OCI-LY1 (cell line): Measurements from ENCODE around the gene NXN.

Source experiments
- H2AFZ ChIP-seq: fragments of 200-600 bp; sonication (generic), shearing (Covaris generic); 2 replicates; pipeline ENCODE4 v1.6.0; 2014; ENCODE audit warnings: antibody characterized with exemption, mild to moderate bottlenecking, low read length
- H3F3A ChIP-seq: fragments of 200-600 bp; sonication (generic), shearing (Covaris generic); 2 replicates; pipeline ENCODE4 v1.6.0; 2014; ENCODE audit warnings: mild to moderate bottlenecking, antibody characterized with exemption, low read length, moderate library complexity; ENCODE audit not compliant: insufficient read depth
- H3K27ac ChIP-seq: fragments of 200-600 bp; sonication (generic); 2 replicates; pipeline ENCODE4 v1.5.1; 2014; ENCODE audit warnings: low read length, mixed run types, mild to moderate bottlenecking, low read depth; ENCODE audit not compliant: poor library complexity, severe bottlenecking
- H3K27me3 ChIP-seq: fragments of 200-600 bp; sonication (generic); 2 replicates; pipeline ENCODE4 v1.6.0; 2014; ENCODE audit warnings: antibody characterized with exemption, mild to moderate bottlenecking, low read length, moderate library complexity; ENCODE audit not compliant: insufficient read depth
- H3K36me3 ChIP-seq: fragments of 200-600 bp; sonication (generic); 2 replicates; pipeline ENCODE4 v1.6.1; 2014; ENCODE audit warnings: mild to moderate bottlenecking, antibody characterized with exemption, low read length, moderate library complexity, mixed read lengths; ENCODE audit not compliant: insufficient read depth
- H3K4me1 ChIP-seq: fragments of 200-600 bp; sonication (generic); 2 replicates; pipeline ENCODE4 v1.5.1; 2014; ENCODE audit warnings: mild to moderate bottlenecking, low read length, moderate library complexity; ENCODE audit not compliant: insufficient read depth, severe bottlenecking
- H3K4me2 ChIP-seq: fragments of 200-600 bp; sonication (generic), shearing (Covaris generic); 2 replicates; pipeline ENCODE4 v1.6.1; 2014; ENCODE audit warnings: low read length
- H3K4me3 ChIP-seq: fragments of 200-600 bp; sonication (generic); 2 replicates; pipeline ENCODE4 v1.5.1; 2014; ENCODE audit warnings: low read length, low read depth, mild to moderate bottlenecking, mixed read lengths; ENCODE audit not compliant: poor library complexity, severe bottlenecking
- H3K79me2 ChIP-seq: fragments of 200-600 bp; shearing (Covaris generic); 2 replicates; pipeline ENCODE4 v1.6.1; 2016; ENCODE audit warnings: mixed run types, low read length, mixed read lengths; ENCODE audit not compliant: insufficient read depth
- H3K9ac ChIP-seq: fragments of 200-600 bp; sonication (generic), shearing (Covaris generic); 2 replicates; pipeline ENCODE4 v1.6.1; 2014; ENCODE audit warnings: mild to moderate bottlenecking, low read length, mixed read lengths
- H3K9me2 ChIP-seq: fragments of 200-600 bp; sonication (generic), shearing (Covaris generic); 2 replicates; pipeline ENCODE4 v1.6.1; 2014; ENCODE audit warnings: low read depth, mild to moderate bottlenecking, low read length, mixed read lengths
- H3K9me3 ChIP-seq: fragments of 200-600 bp; shearing (Covaris generic); 2 replicates; pipeline ENCODE4 v1.6.1; 2014; ENCODE audit warnings: low read length, mixed read lengths
- H4K20me1 ChIP-seq: fragments of 200-600 bp; sonication (generic), shearing (Covaris generic); 2 replicates; pipeline ENCODE4 v1.6.0; 2016; ENCODE audit warnings: mild to moderate bottlenecking, low read length; ENCODE audit not compliant: insufficient read depth
- EZH2 ChIP-seq: fragments of 200-600 bp; sonication (generic), shearing (Covaris generic); IDR thresholded peaks from 2 replicates; pipeline ENCODE4 v1.8.0; 2017; ENCODE audit warnings: borderline replicate concordance, mixed run types, mild to moderate bottlenecking, antibody characterized with exemption, low read length, moderate library complexity, mixed read lengths
- TF ChIP-seq, protein P1 (sequence below): fragments of 200-600 bp; sonication (generic), shearing (Covaris generic); IDR thresholded peaks from 2 replicates; pipeline ENCODE4 v1.5.1; 2017; ENCODE audit warnings: mild to moderate bottlenecking, antibody characterized with exemption, low read length, moderate library complexity, mixed read lengths

The NXN gene

DNA sequence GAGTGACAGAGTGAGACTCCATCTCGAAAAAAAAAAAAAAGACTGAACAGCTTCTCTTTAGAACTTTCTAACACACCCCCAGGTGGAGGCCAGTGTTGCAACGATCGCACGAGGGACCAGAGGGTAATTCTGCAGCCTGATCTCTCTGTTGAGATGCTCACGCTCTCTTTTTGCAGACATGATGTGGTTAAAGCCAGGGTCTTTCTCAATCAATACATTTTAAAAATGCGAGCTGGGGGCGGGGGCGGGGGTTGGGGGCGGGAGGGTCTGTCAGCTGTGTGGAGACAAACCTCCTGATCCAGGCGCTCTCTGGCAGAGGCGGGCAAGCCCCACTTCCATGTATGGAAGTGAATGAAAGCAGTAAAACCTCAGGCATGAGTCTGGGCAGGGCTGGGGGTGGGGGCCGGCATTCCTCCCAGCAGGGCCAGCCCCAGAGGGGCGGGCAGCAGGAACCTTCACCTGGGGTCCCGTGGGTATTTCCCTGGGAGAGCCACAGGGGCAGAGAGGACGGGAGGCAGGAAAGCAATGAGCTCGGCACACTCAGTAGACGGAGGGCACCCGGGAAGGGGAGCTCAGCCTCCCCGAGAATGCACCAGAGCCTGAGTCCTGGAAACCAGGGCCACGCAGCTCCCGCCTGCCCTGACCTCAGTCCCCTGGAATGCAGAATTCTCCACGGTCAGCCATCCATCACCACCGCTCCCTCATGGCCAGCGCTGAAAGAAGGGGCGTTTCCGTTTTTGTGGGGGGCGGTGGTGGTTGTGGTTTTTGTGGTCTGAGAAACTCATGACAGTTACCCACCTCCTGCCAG, 28.0 kb downstream of the NXN start:
- no peaks in the 10 kb centered on the region for H3K4me1 ChIP-seq
- H3K27ac ChIP-seq = no peak overlapping the region
- TF ChIP-seq, protein P1, sequence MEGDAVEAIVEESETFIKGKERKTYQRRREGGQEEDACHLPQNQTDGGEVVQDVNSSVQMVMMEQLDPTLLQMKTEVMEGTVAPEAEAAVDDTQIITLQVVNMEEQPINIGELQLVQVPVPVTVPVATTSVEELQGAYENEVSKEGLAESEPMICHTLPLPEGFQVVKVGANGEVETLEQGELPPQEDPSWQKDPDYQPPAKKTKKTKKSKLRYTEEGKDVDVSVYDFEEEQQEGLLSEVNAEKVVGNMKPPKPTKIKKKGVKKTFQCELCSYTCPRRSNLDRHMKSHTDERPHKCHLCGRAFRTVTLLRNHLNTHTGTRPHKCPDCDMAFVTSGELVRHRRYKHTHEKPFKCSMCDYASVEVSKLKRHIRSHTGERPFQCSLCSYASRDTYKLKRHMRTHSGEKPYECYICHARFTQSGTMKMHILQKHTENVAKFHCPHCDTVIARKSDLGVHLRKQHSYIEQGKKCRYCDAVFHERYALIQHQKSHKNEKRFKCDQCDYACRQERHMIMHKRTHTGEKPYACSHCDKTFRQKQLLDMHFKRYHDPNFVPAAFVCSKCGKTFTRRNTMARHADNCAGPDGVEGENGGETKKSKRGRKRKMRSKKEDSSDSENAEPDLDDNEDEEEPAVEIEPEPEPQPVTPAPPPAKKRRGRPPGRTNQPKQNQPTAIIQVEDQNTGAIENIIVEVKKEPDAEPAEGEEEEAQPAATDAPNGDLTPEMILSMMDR = no peak
- TF ChIP-seq EZH2 = no peak
- no peak overlapping the region for H3K4me3 ChIP-seq
- H3K27me3 ChIP-seq = no peaks in the 10 kb centered on the region
- no peaks in the 10 kb centered on the region for H4K20me1 ChIP-seq
- H3K36me3 ChIP-seq = no peaks in the 10 kb centered on the region
- H3K9me3 ChIP-seq = no peaks in the 10 kb centered on the region
- H3K4me2 ChIP-seq = no peak overlapping the region
- no peak overlapping the region for H2AFZ ChIP-seq
- no peaks in the 10 kb centered on the region for H3K9me2 ChIP-seq
- H3K9ac ChIP-seq = no peak overlapping the region
- no peaks in the 10 kb centered on the region for H3K79me2 ChIP-seq
- no peaks in the 10 kb centered on the region for H3F3A ChIP-seq

DNA sequence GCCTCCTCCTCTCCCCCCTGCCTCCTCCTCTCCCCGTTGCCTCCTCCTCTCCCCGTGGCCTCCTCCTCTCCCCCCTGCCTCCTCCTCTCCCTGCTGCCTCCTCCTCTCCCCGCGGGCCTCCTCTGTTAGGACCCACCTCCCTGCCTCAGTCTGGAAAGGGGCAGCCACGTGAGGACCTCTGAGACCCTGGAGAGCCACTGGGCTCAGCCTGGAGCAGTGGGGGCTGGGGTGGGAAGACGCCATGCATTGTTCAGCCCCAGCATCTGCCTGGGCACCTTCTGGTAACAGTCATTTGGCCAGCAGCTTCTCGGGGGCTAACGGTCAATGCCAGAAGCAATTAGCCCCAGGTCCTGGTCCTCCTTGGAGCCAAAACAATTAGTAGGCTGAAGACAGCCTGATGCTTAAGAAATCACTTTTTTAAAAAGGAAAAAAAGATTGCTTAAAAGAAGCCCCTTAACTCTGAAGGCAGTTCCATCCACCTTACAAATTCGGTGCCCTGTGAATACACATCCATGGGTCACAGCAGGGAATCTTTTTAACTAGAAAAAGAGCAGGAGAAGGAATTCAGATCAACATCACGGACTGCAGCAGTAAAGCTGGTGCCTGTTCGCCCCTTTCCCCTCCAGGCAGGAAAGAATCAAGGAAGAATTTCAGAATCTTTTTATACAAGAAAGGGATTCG, 29.8 kb downstream of the NXN start:
- H3K27ac ChIP-seq = no peak overlapping the region
- no peaks in the 10 kb centered on the region for H3K9me2 ChIP-seq
- no peaks in the 10 kb centered on the region for H4K20me1 ChIP-seq

GRCh38 chr17:948284-948852, 31.2 kb downstream of the NXN start:
- no peak overlapping the region for H3K9ac ChIP-seq
- H3K4me1 ChIP-seq = no peaks in the 10 kb centered on the region
- TF ChIP-seq, protein P1 = no peak
- no peaks in the 10 kb centered on the region for H3K79me2 ChIP-seq
- H3K9me2 ChIP-seq = no peaks in the 10 kb centered on the region
- H3K9me3 ChIP-seq = no peaks in the 10 kb centered on the region
- no peak overlapping the region for H2AFZ ChIP-seq
- H3K36me3 ChIP-seq = no peaks in the 10 kb centered on the region
- no peaks in the 10 kb centered on the region for H3K27me3 ChIP-seq
- no peaks in the 10 kb centered on the region for H4K20me1 ChIP-seq
- H3K4me2 ChIP-seq = no peak overlapping the region
- H3F3A ChIP-seq = no peaks in the 10 kb centered on the region
- no peak overlapping the region for H3K4me3 ChIP-seq
- no peak overlapping the region for H3K27ac ChIP-seq

More for the DNA sequence above, 29.8 kb downstream of the NXN start:
- Histone ChIP-seq H3K9me3 (no peaks in the 10 kb centered on the region), H2AFZ (no peak overlapping the region), H3K79me2 (no peaks in the 10 kb centered on the region), H3K9ac (no peak overlapping the region), H3F3A (no peaks in the 10 kb centered on the region), H3K4me3 (no peak overlapping the region), H3K36me3 (no peaks in the 10 kb centered on the region), H3K4me1 (no peaks in the 10 kb centered on the region), H3K27me3 (no peaks in the 10 kb centered on the region), H3K4me2 (no peak overlapping the region)
- TF ChIP-seq, protein P1 = no peak
- no peak for TF ChIP-seq EZH2
